Islet of Langerhans (tissue), 1 donor: Measurements from ENCODE around the gene MGMT.

Source experiments
- FAIRE-seq: peaks from one replicate; lab custom pipeline; 2011; peaks lifted over from hg19 to GRCh38; lab: Jason Lieb, UNC

MGMT gene

GRCh38 chr10:129712000-129712399, 245.0 kb downstream of the MGMT start:
- no peak for FAIRE-seq

- no peak for FAIRE-seq
Measured at GRCh38 chr10:129713659-129714265, 246.7 kb downstream of the MGMT start.

GRCh38 chr10:129715805-129716204, 248.8 kb downstream of the MGMT start:
- no peak for FAIRE-seq

GRCh38 chr10:129716211-129716681, 249.2 kb downstream of the MGMT start:
- no peak for FAIRE-seq

- no peak for FAIRE-seq
Measured at GRCh38 chr10:129716881-129717280, 249.8 kb downstream of the MGMT start.

GRCh38 chr10:129717816-129718547, 250.9 kb downstream of the MGMT start:
- FAIRE-seq: no peak

- FAIRE-seq: no peak
Measured at GRCh38 chr10:129718548-129719414, 251.7 kb downstream of the MGMT start.

- no peak for FAIRE-seq
Measured at GRCh38 chr10:129719415-129719739, 252.3 kb downstream of the MGMT start.

GRCh38 chr10:129719889-129720590, 253.0 kb downstream of the MGMT start:
- no peak for FAIRE-seq

GRCh38 chr10:129725011-129725410, 258.0 kb downstream of the MGMT start:
- FAIRE-seq: no peak

GRCh38 chr10:129725482-129725881, 258.4 kb downstream of the MGMT start:
- FAIRE-seq: no peak

GRCh38 chr10:129725890-129726631, 259.0 kb downstream of the MGMT start:
- FAIRE-seq: no peak

- FAIRE-seq: no peak
Measured at GRCh38 chr10:129727071-129727470, 260.0 kb downstream of the MGMT start.

- FAIRE-seq: no peak
Measured at GRCh38 chr10:129727495-129727894, 260.5 kb downstream of the MGMT start.

GRCh38 chr10:129728246-129728820, 261.3 kb downstream of the MGMT start:
- no peak for FAIRE-seq

GRCh38 chr10:129728905-129729795, 262.1 kb downstream of the MGMT start:
- no peak for FAIRE-seq

GRCh38 chr10:129730272-129730992, 263.4 kb downstream of the MGMT start:
- FAIRE-seq: no peak

GRCh38 chr10:129730993-129731325, 263.9 kb downstream of the MGMT start:
- FAIRE-seq: no peak

GRCh38 chr10:129740532-129741279, 273.7 kb downstream of the MGMT start:
- FAIRE-seq: no peak
